GM23338 (cell line): ENCODE measurements around the gene CENPH.
"Not testable (repeated sequence)": the region's sequence is repeated elsewhere in the genome, so short reads cannot be mapped to it uniquely, and the experiment has no call there.

Experiments
- CREB1 ChIP-seq: fragments of 250-450 bp; sonication (Bioruptor Pico); IDR thresholded peaks from 2 replicates; pipeline ENCODE4 v1.5.0; 2020; ENCODE audit warnings: low read depth, mild to moderate bottlenecking, moderate library complexity
- EZH2 ChIP-seq: fragments of 200-600 bp; sonication (generic); IDR thresholded peaks from one replicate; pipeline ENCODE4 v1.8.0; 2017; ENCODE audit warnings: antibody characterized with exemption, mild to moderate bottlenecking, low read depth; ENCODE audit not compliant: unreplicated experiment
- EZH2phosphoT487 ChIP-seq: fragments of 200-600 bp; sonication (generic); IDR thresholded peaks from one replicate; pipeline ENCODE4 v1.8.1; 2018; ENCODE audit warnings: antibody characterized with exemption; ENCODE audit not compliant: unreplicated experiment
- JUNB ChIP-seq: IDR thresholded peaks from one replicate; pipeline ENCODE4 v1.6.1; 2016; ENCODE audit warnings: antibody characterized with exemption; ENCODE audit not compliant: unreplicated experiment
- NANOG ChIP-seq: IDR thresholded peaks from 2 replicates; pipeline ENCODE4 v1.6.1; 2016; ENCODE audit warnings: antibody characterized with exemption, borderline replicate concordance
- POLR2AphosphoS5 ChIP-seq: IDR thresholded peaks from 2 replicates; pipeline ENCODE4 v1.6.1; 2016; ENCODE audit warnings: antibody characterized with exemption, low read depth
- ZNF114 ChIP-seq: fragments of 250-450 bp; sonication (Bioruptor Pico); IDR thresholded peaks from 2 replicates; pipeline ENCODE4 v1.5.0; 2020; ENCODE audit warnings: mild to moderate bottlenecking, moderate library complexity
- ZNF331 ChIP-seq: fragments of 250-450 bp; sonication (Bioruptor Pico); IDR thresholded peaks from 2 replicates; pipeline ENCODE4 v1.5.0; 2020; ENCODE audit warnings: low read depth, mild to moderate bottlenecking, moderate library complexity
- TF ChIP-seq, protein P1 (sequence below), 2 experiments: fragments of 200-600 bp in 1 of 2; sonication (generic) in 1 of 2; conservative IDR thresholded peaks; 2 replicates each; pipeline versions ENCODE4 v1.5.1 to v1.6.1; 2016 to 2017; ENCODE audit warnings: antibody characterized with exemption in 2 of 2, low read depth in 2 of 2, mild to moderate bottlenecking in 2 of 2, moderate library complexity in 1 of 2
- TF ChIP-seq, protein P2 (sequence below): IDR thresholded peaks from 2 replicates; pipeline ENCODE4 v1.6.1; 2016; ENCODE audit warnings: antibody characterized with exemption
- TF ChIP-seq, protein P3 (sequence below): IDR thresholded peaks from one replicate; pipeline ENCODE4 v1.6.1; 2018; ENCODE audit warnings: antibody characterized with exemption; ENCODE audit not compliant: unreplicated experiment

DNA sequence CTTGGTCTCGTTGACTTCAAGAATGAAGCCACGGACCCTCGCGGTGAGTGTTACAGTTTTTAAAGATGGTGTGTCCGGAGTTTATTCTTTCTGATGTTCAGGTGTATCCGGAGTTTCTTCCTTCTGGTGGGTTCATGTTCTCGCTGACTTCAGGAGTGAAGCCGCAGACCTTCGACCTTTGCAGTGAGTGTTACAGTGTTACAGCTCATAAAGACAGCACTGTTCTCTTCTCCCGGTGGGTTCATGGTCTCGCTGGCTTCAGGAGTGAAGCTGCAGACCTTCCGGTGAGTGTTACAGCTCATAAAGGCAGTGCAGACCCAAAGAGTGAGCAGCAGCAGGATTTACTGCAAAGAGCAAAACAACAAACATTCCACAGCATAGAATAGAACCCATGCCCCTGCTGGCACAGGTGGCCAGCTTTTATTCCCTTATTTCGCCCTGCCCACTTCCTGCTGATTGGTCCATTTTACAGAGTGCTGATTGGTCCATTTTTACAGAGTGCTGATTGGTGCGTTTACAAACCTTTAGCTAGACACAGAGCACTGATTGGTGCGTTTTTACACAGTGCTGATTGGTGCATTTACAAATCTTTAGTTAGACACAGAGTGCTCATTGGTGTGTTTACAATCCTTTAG lies 7.6 kb upstream of the CENPH start:
- TF ChIP-seq, protein P1, sequence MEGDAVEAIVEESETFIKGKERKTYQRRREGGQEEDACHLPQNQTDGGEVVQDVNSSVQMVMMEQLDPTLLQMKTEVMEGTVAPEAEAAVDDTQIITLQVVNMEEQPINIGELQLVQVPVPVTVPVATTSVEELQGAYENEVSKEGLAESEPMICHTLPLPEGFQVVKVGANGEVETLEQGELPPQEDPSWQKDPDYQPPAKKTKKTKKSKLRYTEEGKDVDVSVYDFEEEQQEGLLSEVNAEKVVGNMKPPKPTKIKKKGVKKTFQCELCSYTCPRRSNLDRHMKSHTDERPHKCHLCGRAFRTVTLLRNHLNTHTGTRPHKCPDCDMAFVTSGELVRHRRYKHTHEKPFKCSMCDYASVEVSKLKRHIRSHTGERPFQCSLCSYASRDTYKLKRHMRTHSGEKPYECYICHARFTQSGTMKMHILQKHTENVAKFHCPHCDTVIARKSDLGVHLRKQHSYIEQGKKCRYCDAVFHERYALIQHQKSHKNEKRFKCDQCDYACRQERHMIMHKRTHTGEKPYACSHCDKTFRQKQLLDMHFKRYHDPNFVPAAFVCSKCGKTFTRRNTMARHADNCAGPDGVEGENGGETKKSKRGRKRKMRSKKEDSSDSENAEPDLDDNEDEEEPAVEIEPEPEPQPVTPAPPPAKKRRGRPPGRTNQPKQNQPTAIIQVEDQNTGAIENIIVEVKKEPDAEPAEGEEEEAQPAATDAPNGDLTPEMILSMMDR (conservative IDR thresholded peaks at IDR 0.05; ENCODE audit: low read depth in 2 of 2): not testable (repeated sequence)
- not testable (repeated sequence) for TF ChIP-seq ZNF331 (CRISPR knock-in tag); JUNB; POLR2AphosphoS5; CREB1; EZH2; EZH2phosphoT487; NANOG; ZNF114 (CRISPR knock-in tag)
- TF ChIP-seq, protein P2, sequence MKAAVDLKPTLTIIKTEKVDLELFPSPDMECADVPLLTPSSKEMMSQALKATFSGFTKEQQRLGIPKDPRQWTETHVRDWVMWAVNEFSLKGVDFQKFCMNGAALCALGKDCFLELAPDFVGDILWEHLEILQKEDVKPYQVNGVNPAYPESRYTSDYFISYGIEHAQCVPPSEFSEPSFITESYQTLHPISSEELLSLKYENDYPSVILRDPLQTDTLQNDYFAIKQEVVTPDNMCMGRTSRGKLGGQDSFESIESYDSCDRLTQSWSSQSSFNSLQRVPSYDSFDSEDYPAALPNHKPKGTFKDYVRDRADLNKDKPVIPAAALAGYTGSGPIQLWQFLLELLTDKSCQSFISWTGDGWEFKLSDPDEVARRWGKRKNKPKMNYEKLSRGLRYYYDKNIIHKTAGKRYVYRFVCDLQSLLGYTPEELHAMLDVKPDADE: not testable (repeated sequence)
- TF ChIP-seq, protein P3, sequence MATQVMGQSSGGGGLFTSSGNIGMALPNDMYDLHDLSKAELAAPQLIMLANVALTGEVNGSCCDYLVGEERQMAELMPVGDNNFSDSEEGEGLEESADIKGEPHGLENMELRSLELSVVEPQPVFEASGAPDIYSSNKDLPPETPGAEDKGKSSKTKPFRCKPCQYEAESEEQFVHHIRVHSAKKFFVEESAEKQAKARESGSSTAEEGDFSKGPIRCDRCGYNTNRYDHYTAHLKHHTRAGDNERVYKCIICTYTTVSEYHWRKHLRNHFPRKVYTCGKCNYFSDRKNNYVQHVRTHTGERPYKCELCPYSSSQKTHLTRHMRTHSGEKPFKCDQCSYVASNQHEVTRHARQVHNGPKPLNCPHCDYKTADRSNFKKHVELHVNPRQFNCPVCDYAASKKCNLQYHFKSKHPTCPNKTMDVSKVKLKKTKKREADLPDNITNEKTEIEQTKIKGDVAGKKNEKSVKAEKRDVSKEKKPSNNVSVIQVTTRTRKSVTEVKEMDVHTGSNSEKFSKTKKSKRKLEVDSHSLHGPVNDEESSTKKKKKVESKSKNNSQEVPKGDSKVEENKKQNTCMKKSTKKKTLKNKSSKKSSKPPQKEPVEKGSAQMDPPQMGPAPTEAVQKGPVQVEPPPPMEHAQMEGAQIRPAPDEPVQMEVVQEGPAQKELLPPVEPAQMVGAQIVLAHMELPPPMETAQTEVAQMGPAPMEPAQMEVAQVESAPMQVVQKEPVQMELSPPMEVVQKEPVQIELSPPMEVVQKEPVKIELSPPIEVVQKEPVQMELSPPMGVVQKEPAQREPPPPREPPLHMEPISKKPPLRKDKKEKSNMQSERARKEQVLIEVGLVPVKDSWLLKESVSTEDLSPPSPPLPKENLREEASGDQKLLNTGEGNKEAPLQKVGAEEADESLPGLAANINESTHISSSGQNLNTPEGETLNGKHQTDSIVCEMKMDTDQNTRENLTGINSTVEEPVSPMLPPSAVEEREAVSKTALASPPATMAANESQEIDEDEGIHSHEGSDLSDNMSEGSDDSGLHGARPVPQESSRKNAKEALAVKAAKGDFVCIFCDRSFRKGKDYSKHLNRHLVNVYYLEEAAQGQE: not testable (repeated sequence)
